BJ (cell line): Measurements from ENCODE around the gene ORMDL3. TPM values are rescaled to one million over a fixed set of nuclear protein-coding genes. Genes with fewer than 3 reads are reported as not detected.

ENCODE experiments used
- CTCF ChIA-PET: fragments of 350-600 bp; formaldehyde crosslinking; extraction: SDS; loops from one replicate; lab custom pipeline; 2021; ENCODE audit warnings: antibody characterized with exemption, inconsistent platforms; lab: Yijun Ruan, JAX
- POLR2A ChIA-PET: fragments of 300-600 bp; sonication (Branson Sonifier 250); formaldehyde crosslinking; extraction: SDS; loops from one replicate; lab custom pipeline; 2021; ENCODE audit warnings: antibody characterized with exemption; lab: Charles Lee
- DNase-seq: peaks from one replicate; pipeline ENCODE4 v3.0.0-alpha.2; 2011; ENCODE audit warnings: low read depth
- H3K27me3 ChIP-seq: 2 replicates; pipeline ENCODE4 v1.6.0; 2011; ENCODE audit warnings: low read length; ENCODE audit not compliant: control insufficient read depth, insufficient read depth
- H3K36me3 ChIP-seq: 2 replicates; pipeline ENCODE4 v1.5.1; 2011; ENCODE audit warnings: low read length; ENCODE audit not compliant: control insufficient read depth, insufficient read depth
- H3K4me3 ChIP-seq: 2 replicates; pipeline ENCODE4 v1.5.1; 2011; ENCODE audit warnings: low read depth, mild to moderate bottlenecking, control low read depth, low read length
- CTCF ChIP-seq: IDR thresholded peaks from 2 replicates; pipeline ENCODE4 v1.5.1; 2011; ENCODE audit warnings: low read depth, mild to moderate bottlenecking, control low read depth, inconsistent platforms, low read length, moderate library complexity; ENCODE audit not compliant: insufficient read depth
- polyA plus RNA-seq: library from polyadenylated mRNA; depleted of rRNA; stranded (reverse); fragments of >200 nt; gene quantifications from 2 replicates; pipeline ENCODE4 v1.2.3, GENCODE V29; 2011

ORMDL3 gene
- polyA plus RNA-seq, 1 experiment, result 96.7 TPM

- TF ChIP-seq CTCF, result no peak
- Histone ChIP-seq H3K4me3 (no peak overlapping the region), H3K27me3 (no peaks in the 10 kb centered on the region), H3K36me3 (peaks cover 29% of the 10 kb centered on the region)
- CTCF ChIA-PET, result no interaction called here
- POLR2A ChIA-PET, result no interaction called here
- DNase-seq, result no peak
These were observed 1.9 kb downstream of the ORMDL3 start for GRCh38 chr17:39925282-39926134.

- ChIA-PET POLR2A (no interaction called here), CTCF (no interaction called here)
- TF ChIP-seq CTCF, result no peak
- Histone ChIP-seq H3K36me3 (peaks cover 32% of the 10 kb centered on the region), H3K27me3 (no peaks in the 10 kb centered on the region), H3K4me3 (no peak overlapping the region)
- no peak for DNase-seq
These were observed 2.7 kb downstream of the ORMDL3 start for GRCh38 chr17:39924691-39925055.

GRCh38 chr17:39923836-39924690 is 3.3 kb downstream of the ORMDL3 start:
- TF ChIP-seq CTCF, result no peak
- ChIA-PET CTCF (no interaction called here), POLR2A (no interaction called here)
- no peak for DNase-seq
- peaks cover 35% of the 10 kb centered on the region for H3K36me3 ChIP-seq
- H3K27me3 ChIP-seq, result no peaks in the 10 kb centered on the region
- no peak overlapping the region for H3K4me3 ChIP-seq

GRCh38 chr17:39923230-39923629 is 4.2 kb downstream of the ORMDL3 start:
- Histone ChIP-seq H3K4me3 (no peak overlapping the region), H3K36me3 (peaks cover 36% of the 10 kb centered on the region), H3K27me3 (no peaks in the 10 kb centered on the region)
- no peak for DNase-seq
- POLR2A ChIA-PET, result no interaction called here
- CTCF ChIA-PET, result interaction anchor here (1.5 kb wide), 1 partner anchor 16 kb away, joined by 3 read pairs; no protein-coding TSS in a partner anchor
- TF ChIP-seq CTCF, result no peak

- Histone ChIP-seq H3K4me3 (no peak overlapping the region), H3K27me3 (no peaks in the 10 kb centered on the region), H3K36me3 (peaks cover 36% of the 10 kb centered on the region)
- ChIA-PET CTCF (interaction anchor here (1.5 kb wide), 1 partner anchor 18 kb away, joined by 3 read pairs; no protein-coding TSS in a partner anchor), POLR2A (no interaction called here)
- TF ChIP-seq CTCF, result no peak
- DNase-seq, result no peak
These were observed 5.4 kb downstream of the ORMDL3 start for GRCh38 chr17:39922006-39922405.
